ENCODE results near the gene EPN3. TPM values are rescaled to one million over a fixed set of nuclear protein-coding genes. Genes with fewer than 3 reads are reported as not detected.

EPN3 gene
- total and polyA plus RNA-seq, 2 donors from 2014 or later, result 5.0 to 28.7 TPM

GRCh38 chr17:50492214-50492613, 40.3 kb upstream of the EPN3 start:
- H3K36me3 ChIP-seq (ENCODE audit: control insufficient read depth in 2 of 3, insufficient read depth in 3 of 3, low read length in 3 of 3), result peaks cover 0 to under 1% (median 0%) of the 10 kb centered on the region in 3 donors
- H3K4me1 ChIP-seq (ENCODE audit: control insufficient read depth in 2 of 3, insufficient read depth in 2 of 3, low read depth in 1 of 3, low read length in 3 of 3), result no peaks in the 10 kb centered on the region
- H3K9ac ChIP-seq (ENCODE audit: low read length in 3 of 3), result no peak overlapping the region
- no peaks in the 10 kb centered on the region for H3K9me3 ChIP-seq (ENCODE audit: control insufficient read depth in 2 of 3, insufficient read depth in 1 of 3, low read length in 3 of 3)
- H3K27me3 ChIP-seq (ENCODE audit: control insufficient read depth, insufficient read depth, low read length), result no peaks in the 10 kb centered on the region
- DNase-seq (no peak), FAIRE-seq (no peak)
- H3K4me3 ChIP-seq (ENCODE audit: low read length in 3 of 3), result no peak overlapping the region
- TF ChIP-seq, protein P1, sequence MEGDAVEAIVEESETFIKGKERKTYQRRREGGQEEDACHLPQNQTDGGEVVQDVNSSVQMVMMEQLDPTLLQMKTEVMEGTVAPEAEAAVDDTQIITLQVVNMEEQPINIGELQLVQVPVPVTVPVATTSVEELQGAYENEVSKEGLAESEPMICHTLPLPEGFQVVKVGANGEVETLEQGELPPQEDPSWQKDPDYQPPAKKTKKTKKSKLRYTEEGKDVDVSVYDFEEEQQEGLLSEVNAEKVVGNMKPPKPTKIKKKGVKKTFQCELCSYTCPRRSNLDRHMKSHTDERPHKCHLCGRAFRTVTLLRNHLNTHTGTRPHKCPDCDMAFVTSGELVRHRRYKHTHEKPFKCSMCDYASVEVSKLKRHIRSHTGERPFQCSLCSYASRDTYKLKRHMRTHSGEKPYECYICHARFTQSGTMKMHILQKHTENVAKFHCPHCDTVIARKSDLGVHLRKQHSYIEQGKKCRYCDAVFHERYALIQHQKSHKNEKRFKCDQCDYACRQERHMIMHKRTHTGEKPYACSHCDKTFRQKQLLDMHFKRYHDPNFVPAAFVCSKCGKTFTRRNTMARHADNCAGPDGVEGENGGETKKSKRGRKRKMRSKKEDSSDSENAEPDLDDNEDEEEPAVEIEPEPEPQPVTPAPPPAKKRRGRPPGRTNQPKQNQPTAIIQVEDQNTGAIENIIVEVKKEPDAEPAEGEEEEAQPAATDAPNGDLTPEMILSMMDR (IDR thresholded peaks at IDR 0.05; ENCODE audit: borderline replicate concordance, extremely low read depth, insufficient read depth), result no peak
- intact Hi-C loops (cut with DNase I), result no loop called here
- H3K27ac ChIP-seq (ENCODE audit: low read depth in 2 of 2, low read length in 2 of 2), result no peak overlapping the region

DNA sequence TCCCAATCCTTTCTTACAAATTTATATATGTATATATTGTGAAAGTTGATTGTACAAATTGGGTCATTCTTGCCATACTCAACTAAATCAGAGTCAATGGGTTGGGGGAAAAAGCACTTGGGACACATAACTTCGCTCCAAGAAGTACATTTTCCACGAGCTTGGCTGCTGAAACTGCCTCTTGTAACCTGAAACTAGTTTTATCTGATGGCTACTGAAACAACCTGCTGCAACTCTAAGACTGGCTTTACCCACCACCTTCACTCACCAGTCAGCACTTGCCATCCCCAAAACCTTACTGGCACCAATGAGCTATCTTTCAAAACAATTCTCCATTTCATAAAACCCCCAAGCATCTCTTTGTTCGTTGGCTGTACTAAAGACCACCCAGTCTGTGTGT, 38.8 kb upstream of the EPN3 start:
- intact Hi-C loops (cut with DNase I), result no loop called here
- no peak overlapping the region for H3K27ac ChIP-seq (ENCODE audit: low read depth in 2 of 2, low read length in 2 of 2)
- no peak overlapping the region for H3K4me3 ChIP-seq (ENCODE audit: low read length in 3 of 3)
- DNase-seq, result no peak
- TF ChIP-seq, protein P1 (IDR thresholded peaks at IDR 0.05; ENCODE audit: borderline replicate concordance, extremely low read depth, insufficient read depth), result no peak
- no peaks in the 10 kb centered on the region for H3K27me3 ChIP-seq (ENCODE audit: control insufficient read depth, insufficient read depth, low read length)
- no peaks in the 10 kb centered on the region for H3K9me3 ChIP-seq (ENCODE audit: control insufficient read depth in 2 of 3, insufficient read depth in 1 of 3, low read length in 3 of 3)
- no peaks in the 10 kb centered on the region for H3K36me3 ChIP-seq (ENCODE audit: control insufficient read depth in 2 of 3, insufficient read depth in 3 of 3, low read length in 3 of 3)
- H3K9ac ChIP-seq (ENCODE audit: low read length in 3 of 3), result no peak overlapping the region
- no peak for FAIRE-seq
- no peaks in the 10 kb centered on the region for H3K4me1 ChIP-seq (ENCODE audit: control insufficient read depth in 2 of 3, insufficient read depth in 2 of 3, low read depth in 1 of 3, low read length in 3 of 3)

DNA sequence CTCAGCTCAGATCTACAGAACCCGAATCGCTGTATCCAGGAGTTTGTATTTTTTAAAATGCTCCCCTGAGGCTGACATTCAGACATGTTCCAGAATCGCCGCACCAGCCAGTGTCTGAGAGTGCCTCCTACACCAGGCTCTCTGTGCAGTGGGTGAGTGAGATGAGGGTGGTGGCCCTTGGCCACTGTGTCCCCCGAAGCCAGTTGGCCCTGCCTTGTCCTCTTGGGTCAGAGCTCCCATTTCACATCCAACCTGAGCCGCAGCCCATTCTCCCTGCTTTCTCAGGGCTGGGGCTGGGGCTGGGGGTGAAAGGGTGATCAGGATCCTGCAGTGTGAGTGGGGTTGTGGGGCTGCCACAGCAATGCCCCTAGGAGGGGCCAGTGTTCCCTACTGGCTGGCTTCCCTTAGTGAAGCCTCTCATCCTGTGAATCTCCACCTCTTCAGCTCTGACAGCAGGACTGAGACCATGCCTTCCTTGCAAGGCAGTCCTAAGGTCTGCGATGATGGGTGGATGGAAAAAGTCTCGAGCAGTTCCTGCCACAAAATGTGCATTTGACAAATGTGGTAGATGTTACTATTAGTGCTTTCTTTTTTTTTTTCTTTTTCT, 37.2 kb upstream of the EPN3 start:
- FAIRE-seq (no peak), DNase-seq (peak in 1 of 5 donors; percentile 49)
- H3K9me3 ChIP-seq (ENCODE audit: control insufficient read depth in 2 of 3, insufficient read depth in 1 of 3, low read length in 3 of 3), result no peaks in the 10 kb centered on the region
- intact Hi-C loops (cut with DNase I), result no loop called here
- TF ChIP-seq, protein P1 (IDR thresholded peaks at IDR 0.05; ENCODE audit: borderline replicate concordance, extremely low read depth, insufficient read depth), result no peak
- no peak overlapping the region for H3K9ac ChIP-seq (ENCODE audit: low read length in 3 of 3)
- no peaks in the 10 kb centered on the region for H3K27me3 ChIP-seq (ENCODE audit: control insufficient read depth, insufficient read depth, low read length)
- H3K27ac ChIP-seq (ENCODE audit: low read depth in 2 of 2, low read length in 2 of 2), result no peak overlapping the region
- H3K4me1 ChIP-seq (ENCODE audit: control insufficient read depth in 2 of 3, insufficient read depth in 2 of 3, low read depth in 1 of 3, low read length in 3 of 3), result no peaks in the 10 kb centered on the region
- no peaks in the 10 kb centered on the region for H3K36me3 ChIP-seq (ENCODE audit: control insufficient read depth in 2 of 3, insufficient read depth in 3 of 3, low read length in 3 of 3)
- H3K4me3 ChIP-seq (ENCODE audit: low read length in 3 of 3), result no peak overlapping the region

DNA sequence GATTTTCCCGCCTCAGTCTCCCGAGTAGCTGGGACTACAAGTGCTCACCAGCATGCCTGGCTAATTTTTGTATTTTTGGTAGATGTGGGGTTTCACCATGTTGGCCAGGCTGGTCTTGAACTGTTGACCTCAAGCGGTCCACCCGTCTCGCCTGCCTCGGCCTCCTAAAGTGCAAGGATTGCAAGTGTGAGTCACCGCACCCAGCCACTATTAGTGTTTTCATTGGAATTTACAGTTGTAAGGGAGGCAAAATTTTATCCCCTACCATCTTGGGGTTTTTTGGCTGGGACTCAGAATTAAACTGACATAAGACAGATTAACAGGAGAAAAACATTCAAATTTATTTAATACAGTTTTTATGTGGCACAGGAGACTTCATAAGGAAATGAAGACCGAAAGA, 36.6 kb upstream of the EPN3 start:
- Histone ChIP-seq H3K4me3 (ENCODE audit: low read length in 3 of 3) (no peak overlapping the region), H3K27ac (ENCODE audit: low read depth in 2 of 2, low read length in 2 of 2) (no peak overlapping the region), H3K4me1 (ENCODE audit: control insufficient read depth in 2 of 3, insufficient read depth in 2 of 3, low read depth in 1 of 3, low read length in 3 of 3) (no peaks in the 10 kb centered on the region), H3K27me3 (ENCODE audit: control insufficient read depth, insufficient read depth, low read length) (no peaks in the 10 kb centered on the region), H3K36me3 (ENCODE audit: control insufficient read depth in 2 of 3, insufficient read depth in 3 of 3, low read length in 3 of 3) (no peaks in the 10 kb centered on the region), H3K9ac (ENCODE audit: low read length in 3 of 3) (no peak overlapping the region), H3K9me3 (ENCODE audit: control insufficient read depth in 2 of 3, insufficient read depth in 1 of 3, low read length in 3 of 3) (no peaks in the 10 kb centered on the region)
- TF ChIP-seq, protein P1 (IDR thresholded peaks at IDR 0.05; ENCODE audit: borderline replicate concordance, extremely low read depth, insufficient read depth), result no peak
- FAIRE-seq (no peak), DNase-seq (no peak)
- intact Hi-C loops (cut with DNase I), result no loop called here
